IMR-90 (cell line): ENCODE data around the gene CAV2. TPM values are rescaled to one million over a fixed set of nuclear protein-coding genes. Genes with fewer than 3 reads are reported as not detected.

Experiments
- ATAC-seq: fragments of 200-7000 bp; cut with Tn5 transposase; 2 replicates; pipeline ENCODE4 v1.9.1; 2020; ENCODE audit warnings: low read depth, mild to moderate bottlenecking, moderate library complexity
- BruUV-seq: library from RNA; stranded (reverse); fragments of 400-500 nt; replicated peaks from 2 replicates; lab custom pipeline; 2021; lab: Mats Ljungman, UMichigan
- CTCF ChIA-PET: fragments of 300-600 bp; formaldehyde crosslinking; extraction: SDS; loops from one replicate; lab custom pipeline; 2021; ENCODE audit warnings: antibody characterized with exemption; lab: Yijun Ruan, JAX
- POLR2A ChIA-PET: fragments of 300-600 bp; sonication (Branson Sonifier 250); formaldehyde crosslinking; loops from one replicate; lab custom pipeline; 2022; ENCODE audit warnings: antibody characterized with exemption; ENCODE audit not compliant: unreplicated experiment; lab: Charles Lee
- DNase-seq: peaks from one replicate; pipeline ENCODE4 v3.0.0; 2013
- H2AFZ ChIP-seq: replicated peaks from 2 replicates; pipeline ENCODE3; 2013; ENCODE audit warnings: low read length, mild to moderate bottlenecking; ENCODE audit not compliant: poor library complexity
- H2AK5ac ChIP-seq: 2 replicates; pipeline ENCODE4 v1.6.1; 2013; ENCODE audit warnings: low read depth, low read length, inconsistent platforms
- H2AK9ac ChIP-seq: replicated peaks from 2 replicates; pipeline ENCODE3; 2013; ENCODE audit warnings: mild to moderate bottlenecking, low read depth, low read length, moderate library complexity; ENCODE audit not compliant: poor library complexity
- H2BK120ac ChIP-seq: 2 replicates; pipeline ENCODE4 v1.6.1; 2013; ENCODE audit warnings: low read depth, low read length, inconsistent platforms
- H2BK15ac ChIP-seq: 3 replicates; pipeline ENCODE4 v1.6.1; 2013; ENCODE audit warnings: low read depth, low read length, inconsistent platforms
- H2BK20ac ChIP-seq: 2 replicates; pipeline ENCODE4 v1.6.1; 2013; ENCODE audit warnings: low read depth, mild to moderate bottlenecking, inconsistent platforms, low read length, moderate library complexity
- H2BK5ac ChIP-seq: 2 replicates; pipeline ENCODE4 v1.6.1; 2013; ENCODE audit warnings: mild to moderate bottlenecking, low read depth, low read length, inconsistent platforms; ENCODE audit not compliant: poor library complexity, severe bottlenecking
- H3K14ac ChIP-seq: replicated peaks from 2 replicates; pipeline ENCODE4 v1.6.1; 2013; ENCODE audit warnings: low read depth, low read length, inconsistent platforms
- H3K18ac ChIP-seq: 2 replicates; pipeline ENCODE4 v1.6.1; 2013; ENCODE audit warnings: low read depth, low read length, control low read depth
- H3K23ac ChIP-seq: 2 replicates; pipeline ENCODE4 v1.6.1; 2013; ENCODE audit warnings: low read depth, low read length, inconsistent platforms
- H3K27ac ChIP-seq: 2 replicates; pipeline ENCODE4 v1.5.1; 2013; ENCODE audit warnings: mild to moderate bottlenecking, control low read depth, low read length; ENCODE audit not compliant: insufficient read depth
- H3K27me3 ChIP-seq: 2 replicates; pipeline ENCODE4 v1.6.1; 2013; ENCODE audit warnings: low read length; ENCODE audit not compliant: control insufficient read depth, insufficient read depth
- H3K36me3 ChIP-seq: 2 replicates; pipeline ENCODE4 v1.6.1; 2013; ENCODE audit warnings: low read length, mixed read lengths; ENCODE audit not compliant: control insufficient read depth, insufficient read depth
- H3K4ac ChIP-seq: 2 replicates; pipeline ENCODE4 v1.6.1; 2013; ENCODE audit warnings: low read depth, low read length, inconsistent platforms
- H3K4me1 ChIP-seq: 2 replicates; pipeline ENCODE4 v1.6.1; 2013; ENCODE audit warnings: low read length, mixed read lengths; ENCODE audit not compliant: control insufficient read depth, insufficient read depth
- H3K4me2 ChIP-seq: 2 replicates; pipeline ENCODE4 v1.6.1; 2013; ENCODE audit warnings: low read depth, mild to moderate bottlenecking, control low read depth, low read length, moderate library complexity
- H3K4me3 ChIP-seq: 2 replicates; pipeline ENCODE4 v1.5.1; 2013; ENCODE audit warnings: low read depth, mild to moderate bottlenecking, control low read depth, low read length, moderate library complexity; ENCODE audit not compliant: insufficient read depth
- H3K56ac ChIP-seq: 2 replicates; pipeline ENCODE4 v1.6.1; 2013; ENCODE audit warnings: low read length, inconsistent platforms; ENCODE audit not compliant: insufficient read depth; ENCODE audit errors: extremely low read depth
- H3K79me1 ChIP-seq, 2 experiments: 2 replicates each; pipeline ENCODE4 v1.6.1; 2013; ENCODE audit warnings: low read length in 2 of 2, inconsistent platforms in 1 of 2, low read depth in 1 of 2
- H3K9ac ChIP-seq: 2 replicates; pipeline ENCODE4 v1.6.1; 2013; ENCODE audit warnings: low read depth, low read length, control low read depth
- H3K9me1 ChIP-seq: 2 replicates; pipeline ENCODE4 v1.6.1; 2013; ENCODE audit warnings: low read length, inconsistent platforms; ENCODE audit not compliant: insufficient read depth
- H3K9me3 ChIP-seq: 2 replicates; pipeline ENCODE4 v1.6.1; 2013; ENCODE audit warnings: low read length; ENCODE audit not compliant: control insufficient read depth, insufficient read depth
- H4K20me1 ChIP-seq: 2 replicates; pipeline ENCODE4 v1.6.1; 2013; ENCODE audit warnings: low read length, inconsistent platforms; ENCODE audit not compliant: insufficient read depth
- H4K5ac ChIP-seq: 2 replicates; pipeline ENCODE4 v1.6.1; 2013; ENCODE audit warnings: mild to moderate bottlenecking, low read depth, low read length, control low read depth
- H4K8ac ChIP-seq, 2 experiments: 2 replicates each; pipeline ENCODE4 v1.6.1; 2013; ENCODE audit warnings: low read depth in 2 of 2, low read length in 2 of 2, control low read depth in 1 of 2, inconsistent platforms in 1 of 2
- H4K91ac ChIP-seq: 2 replicates; pipeline ENCODE4 v1.6.1; 2013; ENCODE audit warnings: low read depth, low read length, inconsistent platforms; ENCODE audit not compliant: insufficient read depth
- BHLHE40 ChIP-seq: fragments of 150-350 bp; IDR thresholded peaks from 2 replicates; pipeline ENCODE4 v1.6.1; 2016; ENCODE audit warnings: mild to moderate bottlenecking, low read depth, low read length
- CEBPB ChIP-seq: IDR thresholded peaks from 2 replicates; pipeline ENCODE4 v1.6.1; 2012; ENCODE audit warnings: low read depth, low read length, improper control_type of control experiment
- CHD1 ChIP-seq: IDR thresholded peaks from 2 replicates; pipeline ENCODE4 v1.6.1; 2012; ENCODE audit warnings: low read depth, low read length, improper control_type of control experiment
- CTCF ChIP-seq: conservative IDR thresholded peaks from 2 replicates; pipeline ENCODE4 v1.5.1; 2012; ENCODE audit warnings: mild to moderate bottlenecking, low read depth, low read length, improper control_type of control experiment
- ELK1 ChIP-seq: fragments of 150-350 bp; IDR thresholded peaks from 2 replicates; pipeline ENCODE4 v1.6.1; 2016; ENCODE audit warnings: low read depth, mild to moderate bottlenecking, low read length, moderate library complexity, borderline replicate concordance
- FOS ChIP-seq: fragments of 150-350 bp; IDR thresholded peaks from 2 replicates; pipeline ENCODE4 v1.6.1; 2016; ENCODE audit warnings: low read depth, low read length
- MAFK ChIP-seq: IDR thresholded peaks from 2 replicates; pipeline ENCODE4 v1.6.1; 2012; ENCODE audit warnings: low read depth, low read length, improper control_type of control experiment
- MAZ ChIP-seq: IDR thresholded peaks from 2 replicates; pipeline ENCODE4 v1.6.1; 2012; ENCODE audit warnings: low read depth, mild to moderate bottlenecking, low read length, improper control_type of control experiment, moderate library complexity, borderline replicate concordance
- MXI1 ChIP-seq: IDR thresholded peaks from 2 replicates; pipeline ENCODE4 v1.6.1; 2012; ENCODE audit warnings: low read depth, mild to moderate bottlenecking, low read length, moderate library complexity, borderline replicate concordance
- NFE2L2 ChIP-seq: fragments of 150-350 bp; IDR thresholded peaks from 2 replicates; pipeline ENCODE4 v1.6.1; 2016; ENCODE audit warnings: low read depth, mild to moderate bottlenecking, low read length
- POLR2A ChIP-seq: IDR thresholded peaks from 2 replicates; pipeline ENCODE4 v1.6.1; 2012; ENCODE audit warnings: mild to moderate bottlenecking, low read depth, low read length
- RAD21 ChIP-seq: IDR thresholded peaks from 2 replicates; pipeline ENCODE4 v1.6.1; 2012; ENCODE audit warnings: low read length, improper control_type of control experiment
- RCOR1 ChIP-seq: IDR thresholded peaks from 2 replicates; pipeline ENCODE4 v1.6.1; 2012; ENCODE audit warnings: mild to moderate bottlenecking, low read length, improper control_type of control experiment; ENCODE audit not compliant: insufficient replicate concordance
- RFX5 ChIP-seq: IDR thresholded peaks from 2 replicates; pipeline ENCODE4 v1.8.0; 2012; ENCODE audit warnings: low read depth, mild to moderate bottlenecking, low read length, moderate library complexity
- SMC3 ChIP-seq: fragments of 150-350 bp; IDR thresholded peaks from 2 replicates; pipeline ENCODE4 v1.6.1; 2016; ENCODE audit warnings: low read depth, mild to moderate bottlenecking, antibody characterized with exemption, low read length, moderate library complexity
- USF2 ChIP-seq: fragments of 150-350 bp; IDR thresholded peaks from 2 replicates; pipeline ENCODE4 v1.6.1; 2017; ENCODE audit warnings: mild to moderate bottlenecking, antibody characterized with exemption, low read length, low read depth
- WGBS, 2 experiments: methylation state at CpG; one replicate each; pipeline versions ENCODE4 v1.1.5 to v1.1.7; 2013; ENCODE audit warnings: missing lambda C conversion rate in 2 of 2; ENCODE audit not compliant: insufficient read length in 1 of 2; ENCODE audit errors: extremely low coverage in 2 of 2; 5-methylcytosine and 5-hydroxymethylcytosine counted together
- dilution Hi-C: fragments of 300-500 bp; cut with HindIII; formaldehyde crosslinking; loops from one replicate; pipeline ENCODE4 v1.14.3; 2018; ENCODE audit warnings: low sequenced_read_pairs; ENCODE audit not compliant: unreplicated experiment
- in situ Hi-C: fragments of 300-500 bp; cut with MboI; formaldehyde crosslinking; loops from 3 replicates; pipeline ENCODE4 v1.14.3; 2019; ENCODE audit warnings: low sequenced_read_pairs, inconsistent platforms, mixed read lengths
- intact Hi-C: fragments of 100-400 bp; cut with micrococcal nuclease; formaldehyde crosslinking; loops from 2 replicates; pipeline ENCODE4 v1.10.0; 2022
- polyA plus RNA-seq, 3 experiments: library from polyadenylated mRNA; depleted of rRNA; stranded (reverse); fragments of >200 nt; gene quantifications; 2 replicates each; pipeline ENCODE4 v1.2.3, GENCODE V29; 2012; ENCODE audit warnings: low replicate concordance in 1 of 3
- total RNA-seq: library from RNA; depleted of rRNA; stranded (reverse); fragments of >200 nt; gene quantifications from 2 replicates; pipeline ENCODE4 v1.2.3, GENCODE V29; 2012

Gene CAV2
- total and polyA plus RNA-seq, 2 of the 4 experiments (the other 2 are of a cell fraction), result 199 to 265 TPM

DNA sequence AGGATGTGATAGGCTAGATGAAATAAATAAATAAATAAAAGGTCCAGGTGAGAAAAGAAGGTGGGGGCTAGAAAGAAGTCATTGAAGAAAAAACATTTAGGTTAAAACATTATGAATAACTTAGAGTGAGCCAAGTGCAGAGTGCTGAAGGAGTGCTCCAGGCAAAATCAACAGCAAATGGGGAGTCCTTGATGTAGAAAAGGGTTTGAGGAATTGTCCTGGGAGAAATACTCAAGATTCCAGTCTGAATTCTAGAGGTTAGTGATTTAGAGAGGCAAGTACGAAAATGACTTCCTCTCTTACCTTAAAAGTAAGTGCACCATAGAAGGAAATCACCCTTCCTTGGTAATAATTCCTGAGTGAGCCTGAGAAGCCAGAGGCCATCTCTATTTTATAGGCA is 44.9 kb downstream of the CAV2 start:
- Histone ChIP-seq H2AFZ (no peak overlapping the region), H3K27ac (peak overlapping the region; percentile 44; the same call in 1 of the 2 replicates), H3K14ac (peak overlapping the region; percentile 33; the same call in 1 of the 2 replicates), H4K91ac (no peak overlapping the region), H3K27me3 (no peaks in the 10 kb centered on the region), H3K4ac (peak overlapping the region; percentile 58; the same call in 1 of the 2 replicates), H2AK5ac (no peak overlapping the region), H3K79me1 (peaks cover 31 to 82% of the 10 kb centered on the region in 2 experiments), H3K4me3 (no peak overlapping the region), H4K5ac (peak overlapping the region; percentile 54), H4K20me1 (peaks cover 30% of the 10 kb centered on the region; the same call in 1 of the 2 replicates), H2BK5ac (peak overlapping the region; percentile 95), H2BK20ac (peak overlapping the region; percentile 43), H3K9ac (no peak overlapping the region), H3K4me1 (peaks cover 39% of the 10 kb centered on the region), H2AK9ac (no peak overlapping the region), H3K23ac (peak overlapping the region; percentile 44; the same call in 1 of the 2 replicates), H3K9me1 (peaks cover 35% of the 10 kb centered on the region), H2BK120ac (peak overlapping the region; percentile 63; the same call in 1 of the 2 replicates), H3K4me2 (no peak overlapping the region), H4K8ac (no peak overlapping the region; a peak in 1 of 4 replicates), H3K9me3 (no peaks in the 10 kb centered on the region), H3K36me3 (peaks cover 32% of the 10 kb centered on the region), H3K18ac (peak overlapping the region; percentile 34; the same call in 1 of the 2 replicates), H3K56ac (no peak overlapping the region), H2BK15ac (no peak overlapping the region)
- ChIA-PET POLR2A (no interaction called here), CTCF (no interaction called here)
- intact Hi-C loops (loop anchor here (5.0 kb wide), 1 partner anchor 43 kb away; no protein-coding TSS in a partner anchor), in situ Hi-C loops (no loop called here), dilution Hi-C loops (no loop called here)
- no peak for TF ChIP-seq CTCF
- no peak for TF ChIP-seq RCOR1
- no peak for TF ChIP-seq POLR2A
- no peak for TF ChIP-seq ELK1
- no peak for TF ChIP-seq RFX5
- TF ChIP-seq MAFK, result no peak
- no peak for TF ChIP-seq CEBPB
- TF ChIP-seq SMC3, result no peak
- no peak for TF ChIP-seq BHLHE40
- no peak for TF ChIP-seq CHD1
- TF ChIP-seq MAZ, result no peak
- TF ChIP-seq USF2, result no peak
- no peak for TF ChIP-seq MXI1
- TF ChIP-seq FOS, result no peak
- no peak for TF ChIP-seq RAD21
- no peak for TF ChIP-seq NFE2L2
- no TSS peak for BruUV-seq
- no CpG with 5 or more reads among the region's 1 CpG for WGBS, 2 experiments
- ATAC-seq (no peak), DNase-seq (no peak)
